ENCODE results near the gene CDRT4.

DNA sequence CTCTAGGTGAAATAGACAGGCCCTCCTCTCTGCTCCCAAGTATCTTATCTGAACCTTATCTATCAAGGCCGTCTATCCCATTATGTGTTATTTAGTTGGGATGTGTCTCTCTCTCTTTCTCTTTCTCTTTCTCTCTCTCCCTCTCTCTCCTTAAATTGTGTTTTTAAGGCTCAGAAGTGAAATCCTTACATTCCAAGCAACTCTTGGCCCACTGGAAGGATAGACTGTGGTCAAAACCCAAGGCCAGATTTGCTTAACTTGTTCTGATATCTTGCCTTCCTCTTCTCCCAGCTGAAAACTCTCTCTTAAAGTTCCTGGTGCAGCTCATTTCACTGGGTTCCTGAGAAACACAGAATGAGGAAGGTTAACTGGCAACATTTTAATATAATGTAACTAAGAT is 14.7 kb downstream of the CDRT4 start:
- TF ChIP-seq ESRRA (IDR thresholded peaks at IDR 0.05; ENCODE audit: borderline replicate concordance, low read length) (no peak), POLR2A (IDR thresholded peaks at IDR 0.05; ENCODE audit: low read length) (no peak), SMC3 (IDR thresholded peaks at IDR 0.05) (no peak), RAD21 (conservative IDR thresholded peaks at IDR 0.05 in 1 of 2, IDR thresholded peaks at IDR 0.05 in 1 of 2) (no peak), TP53 (CRISPR knock-in tag; IDR thresholded peaks at IDR 0.05) (no peak), RARB (CRISPR knock-in tag; IDR thresholded peaks at IDR 0.05) (no peak)
- TF ChIP-seq, protein P1, sequence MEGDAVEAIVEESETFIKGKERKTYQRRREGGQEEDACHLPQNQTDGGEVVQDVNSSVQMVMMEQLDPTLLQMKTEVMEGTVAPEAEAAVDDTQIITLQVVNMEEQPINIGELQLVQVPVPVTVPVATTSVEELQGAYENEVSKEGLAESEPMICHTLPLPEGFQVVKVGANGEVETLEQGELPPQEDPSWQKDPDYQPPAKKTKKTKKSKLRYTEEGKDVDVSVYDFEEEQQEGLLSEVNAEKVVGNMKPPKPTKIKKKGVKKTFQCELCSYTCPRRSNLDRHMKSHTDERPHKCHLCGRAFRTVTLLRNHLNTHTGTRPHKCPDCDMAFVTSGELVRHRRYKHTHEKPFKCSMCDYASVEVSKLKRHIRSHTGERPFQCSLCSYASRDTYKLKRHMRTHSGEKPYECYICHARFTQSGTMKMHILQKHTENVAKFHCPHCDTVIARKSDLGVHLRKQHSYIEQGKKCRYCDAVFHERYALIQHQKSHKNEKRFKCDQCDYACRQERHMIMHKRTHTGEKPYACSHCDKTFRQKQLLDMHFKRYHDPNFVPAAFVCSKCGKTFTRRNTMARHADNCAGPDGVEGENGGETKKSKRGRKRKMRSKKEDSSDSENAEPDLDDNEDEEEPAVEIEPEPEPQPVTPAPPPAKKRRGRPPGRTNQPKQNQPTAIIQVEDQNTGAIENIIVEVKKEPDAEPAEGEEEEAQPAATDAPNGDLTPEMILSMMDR (IDR thresholded peaks at IDR 0.05), result no peak
- TF ChIP-seq, protein P2, sequence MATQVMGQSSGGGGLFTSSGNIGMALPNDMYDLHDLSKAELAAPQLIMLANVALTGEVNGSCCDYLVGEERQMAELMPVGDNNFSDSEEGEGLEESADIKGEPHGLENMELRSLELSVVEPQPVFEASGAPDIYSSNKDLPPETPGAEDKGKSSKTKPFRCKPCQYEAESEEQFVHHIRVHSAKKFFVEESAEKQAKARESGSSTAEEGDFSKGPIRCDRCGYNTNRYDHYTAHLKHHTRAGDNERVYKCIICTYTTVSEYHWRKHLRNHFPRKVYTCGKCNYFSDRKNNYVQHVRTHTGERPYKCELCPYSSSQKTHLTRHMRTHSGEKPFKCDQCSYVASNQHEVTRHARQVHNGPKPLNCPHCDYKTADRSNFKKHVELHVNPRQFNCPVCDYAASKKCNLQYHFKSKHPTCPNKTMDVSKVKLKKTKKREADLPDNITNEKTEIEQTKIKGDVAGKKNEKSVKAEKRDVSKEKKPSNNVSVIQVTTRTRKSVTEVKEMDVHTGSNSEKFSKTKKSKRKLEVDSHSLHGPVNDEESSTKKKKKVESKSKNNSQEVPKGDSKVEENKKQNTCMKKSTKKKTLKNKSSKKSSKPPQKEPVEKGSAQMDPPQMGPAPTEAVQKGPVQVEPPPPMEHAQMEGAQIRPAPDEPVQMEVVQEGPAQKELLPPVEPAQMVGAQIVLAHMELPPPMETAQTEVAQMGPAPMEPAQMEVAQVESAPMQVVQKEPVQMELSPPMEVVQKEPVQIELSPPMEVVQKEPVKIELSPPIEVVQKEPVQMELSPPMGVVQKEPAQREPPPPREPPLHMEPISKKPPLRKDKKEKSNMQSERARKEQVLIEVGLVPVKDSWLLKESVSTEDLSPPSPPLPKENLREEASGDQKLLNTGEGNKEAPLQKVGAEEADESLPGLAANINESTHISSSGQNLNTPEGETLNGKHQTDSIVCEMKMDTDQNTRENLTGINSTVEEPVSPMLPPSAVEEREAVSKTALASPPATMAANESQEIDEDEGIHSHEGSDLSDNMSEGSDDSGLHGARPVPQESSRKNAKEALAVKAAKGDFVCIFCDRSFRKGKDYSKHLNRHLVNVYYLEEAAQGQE (IDR thresholded peaks at IDR 0.05), result no peak
- TF ChIP-seq, protein P3, sequence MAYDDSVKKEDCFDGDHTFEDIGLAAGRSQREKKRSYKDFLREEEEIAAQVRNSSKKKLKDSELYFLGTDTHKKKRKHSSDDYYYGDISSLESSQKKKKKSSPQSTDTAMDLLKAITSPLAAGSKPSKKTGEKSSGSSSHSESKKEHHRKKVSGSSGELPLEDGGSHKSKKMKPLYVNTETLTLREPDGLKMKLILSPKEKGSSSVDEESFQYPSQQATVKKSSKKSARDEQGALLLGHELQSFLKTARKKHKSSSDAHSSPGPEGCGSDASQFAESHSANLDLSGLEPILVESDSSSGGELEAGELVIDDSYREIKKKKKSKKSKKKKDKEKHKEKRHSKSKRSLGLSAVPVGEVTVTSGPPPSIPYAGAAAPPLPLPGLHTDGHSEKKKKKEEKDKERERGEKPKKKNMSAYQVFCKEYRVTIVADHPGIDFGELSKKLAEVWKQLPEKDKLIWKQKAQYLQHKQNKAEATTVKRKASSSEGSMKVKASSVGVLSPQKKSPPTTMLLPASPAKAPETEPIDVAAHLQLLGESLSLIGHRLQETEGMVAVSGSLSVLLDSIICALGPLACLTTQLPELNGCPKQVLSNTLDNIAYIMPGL (CRISPR knock-in tag; IDR thresholded peaks at IDR 0.05; ENCODE audit: borderline replicate concordance), result no peak
- TF ChIP-seq, protein P4, sequence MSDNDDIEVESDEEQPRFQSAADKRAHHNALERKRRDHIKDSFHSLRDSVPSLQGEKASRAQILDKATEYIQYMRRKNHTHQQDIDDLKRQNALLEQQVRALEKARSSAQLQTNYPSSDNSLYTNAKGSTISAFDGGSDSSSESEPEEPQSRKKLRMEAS (IDR thresholded peaks at IDR 0.05), result no peak

Measured in A549 (cell line).